Measurements from ENCODE around the gene STPG2. TPM values are rescaled to one million over a fixed set of nuclear protein-coding genes. Genes with fewer than 3 reads are reported as not detected.

STPG2 gene
- total RNA-seq, 1 donor from 2014 or later: not detected

DNA sequence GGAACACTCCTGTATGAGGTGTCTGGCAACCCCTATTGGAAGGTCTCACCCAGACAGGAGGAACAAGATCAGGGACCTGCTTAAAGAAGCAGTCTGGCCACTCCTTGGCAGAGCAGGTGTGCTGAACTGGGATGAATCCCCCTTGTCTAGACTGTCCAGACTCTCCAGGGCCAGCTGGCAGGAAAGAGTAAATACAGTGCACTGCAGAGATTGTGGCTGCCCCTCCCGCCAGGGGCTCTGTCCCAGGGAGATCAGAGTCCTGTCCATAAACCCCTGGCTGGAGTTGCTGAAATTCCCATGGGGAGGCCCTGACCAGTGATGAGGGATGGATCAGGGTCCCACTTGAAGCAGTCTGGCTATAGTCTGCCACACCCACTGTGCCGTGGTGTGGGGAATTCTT is 17.7 kb downstream of the STPG2 start:
- DNase-seq: no peak
- Mint-ChIP-seq H3K4me1 (no peaks in the 10 kb centered on the region), H3K27ac (no peak overlapping the region), H3K9me3 (no peaks in the 10 kb centered on the region), H3K36me3 (ENCODE audit: low read depth) (no peaks in the 10 kb centered on the region), H3K4me3 (no peak overlapping the region), H3K27me3 (peaks cover 7% of the 10 kb centered on the region)
- intact Hi-C loops (cut with micrococcal nuclease): no loop called here

DNA sequence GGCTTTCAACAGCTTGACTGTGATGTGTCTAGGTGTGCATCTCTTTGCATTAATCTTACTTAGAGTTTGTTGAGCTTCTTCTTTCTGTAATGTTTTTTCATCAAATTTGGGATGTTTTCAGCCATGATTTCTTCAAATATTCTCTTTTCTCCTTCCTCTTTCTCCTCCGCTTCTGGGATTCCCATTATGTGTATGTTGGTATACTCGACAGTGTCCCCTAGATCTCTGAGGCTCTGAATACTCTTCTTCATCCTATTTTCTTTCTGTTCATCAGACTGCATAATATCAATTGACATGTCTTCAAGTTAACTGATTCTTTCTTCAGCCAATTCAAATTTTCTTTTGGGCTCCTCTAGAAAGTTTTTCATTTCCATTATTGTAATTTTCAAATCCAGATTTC is 25.9 kb downstream of the STPG2 start:
- Mint-ChIP-seq H3K27ac (no peak overlapping the region), H3K4me3 (no peak overlapping the region)
- intact Hi-C loops (cut with micrococcal nuclease): no loop called here

DNA sequence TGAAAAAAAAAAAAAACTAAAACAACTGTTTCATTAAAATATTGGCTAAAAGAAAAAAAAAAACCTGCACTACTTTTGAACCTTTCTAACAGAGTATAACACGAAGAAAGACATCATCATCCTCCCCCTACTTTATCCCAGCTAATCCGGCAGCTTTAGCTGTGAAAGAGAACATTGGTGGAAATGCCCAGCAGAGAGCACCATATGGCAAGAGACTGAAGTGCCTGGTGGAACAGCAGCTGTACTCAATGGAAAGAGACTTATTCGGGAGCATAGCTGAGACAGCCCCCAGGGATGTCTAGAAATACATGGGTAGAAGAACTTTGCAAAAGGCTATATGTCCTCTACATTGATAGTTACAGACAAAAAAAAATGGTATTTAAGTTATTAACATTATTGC is 30.3 kb downstream of the STPG2 start:
- peaks cover 13% of the 10 kb centered on the region for H3K27me3 Mint-ChIP-seq
- H3K9me3 Mint-ChIP-seq: peaks cover 5% of the 10 kb centered on the region
- DNase-seq: peak; percentile 58
- no peaks in the 10 kb centered on the region for H3K4me1 Mint-ChIP-seq
- no peak overlapping the region for H3K4me3 Mint-ChIP-seq
- intact Hi-C loops (cut with micrococcal nuclease): no loop called here
- H3K36me3 Mint-ChIP-seq (ENCODE audit: low read depth): no peaks in the 10 kb centered on the region
- no peak overlapping the region for H3K27ac Mint-ChIP-seq

More for the DNA sequence above, 25.9 kb downstream of the STPG2 start:
- no peak for DNase-seq
- Mint-ChIP-seq H3K36me3 (ENCODE audit: low read depth) (no peaks in the 10 kb centered on the region), H3K27me3 (peaks cover 9% of the 10 kb centered on the region), H3K4me1 (no peaks in the 10 kb centered on the region), H3K9me3 (peaks cover 5% of the 10 kb centered on the region)

DNA sequence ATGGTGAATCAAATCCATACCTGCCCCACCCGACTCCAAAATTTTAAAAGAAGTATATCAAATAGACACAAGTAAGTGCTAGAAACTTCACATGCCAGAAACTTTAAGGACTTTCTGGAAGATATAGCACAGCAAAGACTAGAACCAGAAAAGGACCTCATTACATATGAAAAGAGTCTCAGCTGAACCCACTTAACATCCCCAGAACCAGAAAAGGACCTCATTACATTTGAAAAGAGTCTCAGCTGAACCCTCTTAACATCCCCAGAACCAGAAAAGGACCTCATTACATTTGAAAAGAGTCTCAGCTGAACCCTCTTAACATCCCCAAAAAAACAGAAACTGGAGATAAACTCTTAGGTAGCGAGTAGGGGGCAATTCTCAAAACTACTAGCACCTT is 32.3 kb downstream of the STPG2 start:
- H3K9me3 Mint-ChIP-seq: no peaks in the 10 kb centered on the region
- H3K27me3 Mint-ChIP-seq: peaks cover 18% of the 10 kb centered on the region
- no peak overlapping the region for H3K4me3 Mint-ChIP-seq
- H3K27ac Mint-ChIP-seq: no peak overlapping the region
- H3K36me3 Mint-ChIP-seq (ENCODE audit: low read depth): no peaks in the 10 kb centered on the region
- intact Hi-C loops (cut with micrococcal nuclease): no loop called here
- DNase-seq: no peak
- H3K4me1 Mint-ChIP-seq: no peaks in the 10 kb centered on the region

DNA sequence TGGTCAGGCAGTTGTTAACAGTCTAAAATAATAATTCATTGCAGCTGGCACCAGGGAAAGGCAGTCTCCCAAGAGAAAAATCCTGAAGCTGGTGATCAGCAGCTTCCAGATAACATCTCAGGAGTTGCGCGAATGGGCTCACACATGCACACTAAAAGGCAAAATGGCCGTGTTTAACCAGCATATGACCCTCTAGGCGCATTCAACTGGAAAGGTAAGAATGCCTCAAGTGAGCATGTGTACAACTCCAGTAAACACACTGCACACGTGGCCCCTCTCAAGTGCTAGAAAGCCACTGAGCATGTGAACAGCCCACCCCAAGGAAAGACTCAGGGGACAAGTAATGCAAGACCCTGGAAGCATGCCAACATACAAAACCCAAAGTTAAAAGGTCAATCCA is 33.1 kb downstream of the STPG2 start:
- H3K36me3 Mint-ChIP-seq (ENCODE audit: low read depth): no peaks in the 10 kb centered on the region
- no peak overlapping the region for H3K27ac Mint-ChIP-seq
- peaks cover 18% of the 10 kb centered on the region for H3K27me3 Mint-ChIP-seq
- H3K9me3 Mint-ChIP-seq: no peaks in the 10 kb centered on the region
- H3K4me1 Mint-ChIP-seq: no peaks in the 10 kb centered on the region
- intact Hi-C loops (cut with micrococcal nuclease): no loop called here
- no peak for DNase-seq
- no peak overlapping the region for H3K4me3 Mint-ChIP-seq

- intact Hi-C loops (cut with micrococcal nuclease): no loop called here
- no peak overlapping the region for H3K27ac Mint-ChIP-seq
- no peak overlapping the region for H3K4me3 Mint-ChIP-seq
- H3K36me3 Mint-ChIP-seq (ENCODE audit: low read depth): no peaks in the 10 kb centered on the region
- no peaks in the 10 kb centered on the region for H3K4me1 Mint-ChIP-seq
- peaks cover 7% of the 10 kb centered on the region for H3K27me3 Mint-ChIP-seq
- DNase-seq: no peak
- H3K9me3 Mint-ChIP-seq: no peaks in the 10 kb centered on the region
Observed at GRCh38 chr4:98102660-98103059, 40.6 kb downstream of the STPG2 start.

- Mint-ChIP-seq H3K36me3 (ENCODE audit: low read depth) (no peaks in the 10 kb centered on the region), H3K27ac (no peak overlapping the region), H3K4me3 (no peak overlapping the region), H3K27me3 (peaks cover 1% of the 10 kb centered on the region), H3K9me3 (no peaks in the 10 kb centered on the region), H3K4me1 (no peaks in the 10 kb centered on the region)
- DNase-seq: no peak
- intact Hi-C loops (cut with micrococcal nuclease): no loop called here
Observed at GRCh38 chr4:98101988-98102387, 41.3 kb downstream of the STPG2 start.

GRCh38 chr4:98098764-98099163 is 44.5 kb downstream of the STPG2 start:
- H3K4me1 Mint-ChIP-seq: no peaks in the 10 kb centered on the region
- no peak overlapping the region for H3K27ac Mint-ChIP-seq
- no peak overlapping the region for H3K4me3 Mint-ChIP-seq
- DNase-seq: no peak
- H3K36me3 Mint-ChIP-seq (ENCODE audit: low read depth): no peaks in the 10 kb centered on the region
- intact Hi-C loops (cut with micrococcal nuclease): no loop called here
- H3K9me3 Mint-ChIP-seq: no peaks in the 10 kb centered on the region
- H3K27me3 Mint-ChIP-seq: no peaks in the 10 kb centered on the region

DNA sequence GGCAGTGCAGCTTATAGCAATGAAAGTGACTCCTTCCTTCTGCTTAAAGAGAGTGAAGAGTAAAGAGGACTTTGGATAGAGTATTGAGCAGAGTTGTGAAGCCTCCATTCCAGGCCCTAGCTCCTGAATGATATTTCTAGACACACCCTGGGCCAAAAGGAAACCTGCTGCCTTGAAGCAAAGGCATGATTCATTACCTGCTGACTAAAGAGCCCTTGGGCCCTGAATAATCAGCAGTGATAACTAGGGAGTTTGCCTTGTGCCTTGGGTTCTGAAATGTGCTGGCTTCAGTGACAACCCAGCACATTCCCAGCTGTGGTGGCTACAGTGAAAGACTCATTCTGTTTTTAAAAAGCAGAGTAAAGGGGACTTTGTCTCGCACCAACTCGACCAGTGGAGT is 49.2 kb downstream of the STPG2 start:
- no peaks in the 10 kb centered on the region for H3K9me3 Mint-ChIP-seq
- peaks cover 7% of the 10 kb centered on the region for H3K27me3 Mint-ChIP-seq
- H3K4me3 Mint-ChIP-seq: no peak overlapping the region
- H3K4me1 Mint-ChIP-seq: no peaks in the 10 kb centered on the region
- DNase-seq: no peak
- H3K27ac Mint-ChIP-seq: no peak overlapping the region
- H3K36me3 Mint-ChIP-seq (ENCODE audit: low read depth): no peaks in the 10 kb centered on the region
- intact Hi-C loops (cut with micrococcal nuclease): no loop called here

GRCh38 chr4:98093662-98094061 is 49.6 kb downstream of the STPG2 start:
- no peak for DNase-seq
- H3K36me3 Mint-ChIP-seq (ENCODE audit: low read depth): no peaks in the 10 kb centered on the region
- no peak overlapping the region for H3K4me3 Mint-ChIP-seq
- H3K9me3 Mint-ChIP-seq: no peaks in the 10 kb centered on the region
- no peak overlapping the region for H3K27ac Mint-ChIP-seq
- intact Hi-C loops (cut with micrococcal nuclease): no loop called here
- H3K4me1 Mint-ChIP-seq: no peaks in the 10 kb centered on the region
- peaks cover 7% of the 10 kb centered on the region for H3K27me3 Mint-ChIP-seq

- no peak for DNase-seq
- H3K9me3 Mint-ChIP-seq: no peaks in the 10 kb centered on the region
- H3K27me3 Mint-ChIP-seq: peaks cover 7% of the 10 kb centered on the region
- H3K4me1 Mint-ChIP-seq: no peaks in the 10 kb centered on the region
- H3K27ac Mint-ChIP-seq: no peak overlapping the region
- intact Hi-C loops (cut with micrococcal nuclease): no loop called here
- no peak overlapping the region for H3K4me3 Mint-ChIP-seq
- no peaks in the 10 kb centered on the region for H3K36me3 Mint-ChIP-seq (ENCODE audit: low read depth)
Observed at GRCh38 chr4:98092833-98093439, 50.3 kb downstream of the STPG2 start.

DNA sequence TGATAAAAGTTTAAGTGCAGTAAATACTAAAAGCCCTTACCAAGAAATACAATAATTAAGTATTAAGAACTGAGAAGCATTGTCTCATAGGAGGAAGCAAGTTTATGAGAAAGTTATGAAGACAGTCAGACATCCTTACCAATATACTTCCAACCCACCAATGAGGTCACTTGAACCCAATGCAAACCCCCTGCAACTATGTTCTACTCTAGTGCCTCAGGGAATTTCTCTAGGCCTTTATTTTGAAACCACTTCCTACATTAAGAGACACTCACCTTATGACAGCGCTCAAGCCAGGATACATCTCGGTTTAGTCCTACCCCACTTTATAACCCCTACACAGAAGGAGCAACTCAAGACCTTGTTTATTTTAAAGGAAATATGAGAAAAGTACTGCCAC is 61.3 kb downstream of the STPG2 start:
- no peak overlapping the region for H3K27ac Mint-ChIP-seq
- H3K9me3 Mint-ChIP-seq: no peaks in the 10 kb centered on the region
- H3K36me3 Mint-ChIP-seq (ENCODE audit: low read depth): no peaks in the 10 kb centered on the region
- DNase-seq: no peak
- H3K4me1 Mint-ChIP-seq: no peaks in the 10 kb centered on the region
- H3K27me3 Mint-ChIP-seq: no peaks in the 10 kb centered on the region
- H3K4me3 Mint-ChIP-seq: no peak overlapping the region
- intact Hi-C loops (cut with micrococcal nuclease): no loop called here

DNA sequence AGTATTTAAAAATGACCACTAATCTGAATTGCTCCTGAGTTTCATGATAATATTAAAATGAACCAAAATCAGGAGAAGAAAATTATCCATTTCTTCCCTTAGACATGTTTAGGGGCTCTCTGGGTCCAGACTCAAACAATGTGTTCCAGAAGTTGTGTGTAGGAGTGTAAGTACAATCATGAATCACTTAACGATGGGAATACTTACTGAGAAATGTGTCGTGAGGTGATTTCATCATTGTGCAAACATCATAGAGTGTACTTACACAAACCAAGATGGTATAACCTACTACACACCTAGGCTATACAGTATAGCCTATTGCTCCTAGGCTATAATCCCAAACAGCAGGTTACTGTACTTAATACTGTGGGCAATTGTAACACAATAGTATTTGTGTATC is 74.8 kb downstream of the STPG2 start:
- intact Hi-C loops (cut with micrococcal nuclease): no loop called here
- no peaks in the 10 kb centered on the region for H3K27me3 Mint-ChIP-seq

DNA sequence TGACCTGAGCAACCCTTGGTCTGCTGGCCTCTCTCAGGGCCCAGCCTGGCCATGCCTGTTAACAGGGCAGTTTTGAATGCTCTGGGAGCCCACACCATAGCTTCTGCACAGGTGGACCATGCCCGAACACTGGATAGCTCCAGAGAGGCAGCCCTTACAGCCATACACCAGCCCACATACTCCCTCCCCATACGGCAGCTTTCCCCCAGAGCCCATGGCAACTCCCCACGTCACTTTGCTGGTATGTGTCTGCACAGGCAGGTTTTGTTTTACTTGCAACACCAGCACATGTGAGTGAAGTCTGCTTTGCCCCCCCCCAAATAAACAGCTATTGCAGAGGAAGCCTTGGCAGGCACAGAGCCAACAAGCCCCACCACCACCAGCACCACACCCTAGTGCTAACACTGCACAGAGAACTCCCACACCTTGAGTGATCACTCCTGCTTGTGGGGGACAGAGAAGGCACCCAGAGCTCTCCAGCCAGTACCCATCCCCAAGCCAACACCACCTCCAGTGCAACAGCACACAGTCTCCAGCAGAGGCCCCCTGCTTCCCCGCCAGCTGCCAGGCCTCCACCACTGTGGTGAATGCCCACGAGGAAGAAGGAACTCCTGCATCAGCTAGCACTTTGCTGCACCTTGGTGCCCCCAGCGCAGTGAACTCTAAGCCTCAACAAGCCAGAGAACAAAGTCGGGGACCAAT is 87.3 kb downstream of the STPG2 start:
- Mint-ChIP-seq H3K4me3 (no peak overlapping the region), H3K9me3 (peaks cover 21% of the 10 kb centered on the region), H3K27me3 (no peaks in the 10 kb centered on the region), H3K4me1 (no peaks in the 10 kb centered on the region), H3K36me3 (ENCODE audit: low read depth) (no peaks in the 10 kb centered on the region), H3K27ac (no peak overlapping the region)
- no peak for DNase-seq
- intact Hi-C loops (cut with micrococcal nuclease): no loop called here

More for the DNA sequence above, 74.8 kb downstream of the STPG2 start:
- no peak overlapping the region for H3K27ac Mint-ChIP-seq
- H3K4me1 Mint-ChIP-seq: no peaks in the 10 kb centered on the region
- DNase-seq: no peak
- H3K9me3 Mint-ChIP-seq: no peaks in the 10 kb centered on the region
- no peaks in the 10 kb centered on the region for H3K36me3 Mint-ChIP-seq (ENCODE audit: low read depth)
- no peak overlapping the region for H3K4me3 Mint-ChIP-seq

DNA sequence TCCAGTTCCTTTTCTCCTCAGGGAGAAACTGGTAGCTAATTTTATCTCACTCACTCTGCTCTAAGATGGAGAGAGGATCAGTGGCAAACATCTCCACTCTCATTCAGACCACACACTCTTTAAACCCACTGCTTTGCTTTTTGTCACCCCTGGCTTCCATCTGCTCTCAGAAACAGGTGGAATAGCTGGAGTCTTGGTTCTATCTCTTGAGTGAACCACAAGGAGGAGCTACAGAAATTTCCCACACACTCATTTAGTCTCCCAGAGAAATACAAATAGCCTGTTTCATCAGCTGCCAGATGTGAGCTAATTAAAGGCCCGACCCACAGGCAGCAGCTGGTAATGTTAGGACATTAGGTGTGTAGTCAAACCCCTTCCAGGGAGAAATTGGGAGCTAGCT is 96.6 kb downstream of the STPG2 start:
- DNase-seq: no peak
- H3K27me3 Mint-ChIP-seq: no peaks in the 10 kb centered on the region
- H3K4me3 Mint-ChIP-seq: no peak overlapping the region
- no peak overlapping the region for H3K27ac Mint-ChIP-seq
- H3K9me3 Mint-ChIP-seq: no peaks in the 10 kb centered on the region
- intact Hi-C loops (cut with micrococcal nuclease): no loop called here
- H3K36me3 Mint-ChIP-seq (ENCODE audit: low read depth): no peaks in the 10 kb centered on the region
- H3K4me1 Mint-ChIP-seq: no peaks in the 10 kb centered on the region

Measured in activated CD4-positive, alpha-beta T cell treated with anti-CD3 and anti-CD28 coated beads, Interleukin-2, amount 10 ng/mL, durations not matched to agents 24 days and 14 days (primary cell).